Measurements from ENCODE around the gene PRRT1. TPM values are rescaled to one million over a fixed set of nuclear protein-coding genes. Genes with fewer than 3 reads are reported as not detected.

PRRT1 gene
- total RNA-seq, 2 donors from 2014 or later: 3.8 to 6.8 TPM

- peak; percentile 91 for ATAC-seq (ENCODE audit: insufficient number of reproducible peaks, low FRiP score, low read depth)
- peak; percentile 43 for TF ChIP-seq CTCF (IDR thresholded peaks at IDR 0.05)
- H3K4me1 ChIP-seq (ENCODE audit: control insufficient read depth in 1 of 2, low read depth in 2 of 2): peaks cover 20 to 58% of the 10 kb centered on the region in 2 donors
Measured at GRCh38 chr6:32113386-32114352, 38.1 kb downstream of the PRRT1 start.

GRCh38 chr6:32112431-32112980, 39.2 kb downstream of the PRRT1 start:
- Histone ChIP-seq H3K9me3 (no peaks in the 10 kb centered on the region), H3K4me3 (no peak overlapping the region), H3K4me1 (ENCODE audit: control insufficient read depth in 1 of 2, low read depth in 2 of 2) (peaks cover 29 to 70% of the 10 kb centered on the region in 2 donors), H3K27ac (peak overlapping the region; percentile 48 to 84), H3K36me3 (peaks cover 20% of the 10 kb centered on the region), H3K27me3 (replicated peaks; ENCODE audit: insufficient read depth) (no peaks in the 10 kb centered on the region)
- DNase-seq (ENCODE audit: low spot score): no peak
- no peak for ATAC-seq (ENCODE audit: insufficient number of reproducible peaks, low FRiP score, low read depth)
- TF ChIP-seq CTCF (IDR thresholded peaks at IDR 0.05): no peak

More at GRCh38 chr6:32113386-32114352, 38.1 kb downstream of the PRRT1 start:
- Histone ChIP-seq H3K27ac (peak overlapping the region; percentile 48 to 84), H3K36me3 (peaks cover 32% of the 10 kb centered on the region), H3K9me3 (no peaks in the 10 kb centered on the region), H3K4me3 (no peak overlapping the region), H3K27me3 (replicated peaks; ENCODE audit: insufficient read depth) (no peaks in the 10 kb centered on the region)
- DNase-seq (ENCODE audit: low spot score): peak; percentile 86

GRCh38 chr6:32111424-32112066, 40.2 kb downstream of the PRRT1 start:
- H3K4me1 ChIP-seq (ENCODE audit: control insufficient read depth in 1 of 2, low read depth in 2 of 2): peaks cover 38 to 80% of the 10 kb centered on the region in 2 donors
- DNase-seq (ENCODE audit: low spot score): no peak
- peaks cover 11% of the 10 kb centered on the region for H3K36me3 ChIP-seq
- H3K4me3 ChIP-seq: no peak overlapping the region
- ATAC-seq (ENCODE audit: insufficient number of reproducible peaks, low FRiP score, low read depth): no peak
- TF ChIP-seq CTCF (IDR thresholded peaks at IDR 0.05): no peak
- no peaks in the 10 kb centered on the region for H3K27me3 ChIP-seq (replicated peaks; ENCODE audit: insufficient read depth)
- peak overlapping the region; percentile 48 to 84 for H3K27ac ChIP-seq
- no peaks in the 10 kb centered on the region for H3K9me3 ChIP-seq

GRCh38 chr6:32110632-32111031, 41.1 kb downstream of the PRRT1 start:
- no peak for DNase-seq (ENCODE audit: low spot score)
- H3K4me1 ChIP-seq (ENCODE audit: control insufficient read depth in 1 of 2, low read depth in 2 of 2): peaks cover 41 to 89% of the 10 kb centered on the region in 2 donors
- peak overlapping the region; percentile 48 to 84 for H3K27ac ChIP-seq
- TF ChIP-seq CTCF (IDR thresholded peaks at IDR 0.05): no peak
- H3K4me3 ChIP-seq: no peak overlapping the region
- H3K27me3 ChIP-seq (replicated peaks; ENCODE audit: insufficient read depth): no peaks in the 10 kb centered on the region
- H3K36me3 ChIP-seq: peaks cover 1% of the 10 kb centered on the region
- no peak for ATAC-seq (ENCODE audit: insufficient number of reproducible peaks, low FRiP score, low read depth)
- no peaks in the 10 kb centered on the region for H3K9me3 ChIP-seq

GRCh38 chr6:32109765-32110160, 42.0 kb downstream of the PRRT1 start:
- ATAC-seq (ENCODE audit: insufficient number of reproducible peaks, low FRiP score, low read depth) (no peak), DNase-seq (ENCODE audit: low spot score) (no peak)
- Histone ChIP-seq H3K27ac (peak overlapping the region; percentile 67 to 84), H3K4me3 (peak overlapping the region; percentile 71), H3K9me3 (no peaks in the 10 kb centered on the region), H3K27me3 (replicated peaks; ENCODE audit: insufficient read depth) (no peaks in the 10 kb centered on the region), H3K4me1 (ENCODE audit: control insufficient read depth in 1 of 2, low read depth in 2 of 2) (peaks cover 41 to 97% of the 10 kb centered on the region in 2 donors), H3K36me3 (no peaks in the 10 kb centered on the region)
- TF ChIP-seq CTCF (IDR thresholded peaks at IDR 0.05): no peak

Data from thoracic aorta (tissue), 2 donors.